ENCODE data around the gene HSPB9. TPM values are rescaled to one million over a fixed set of nuclear protein-coding genes. Genes with fewer than 3 reads are reported as not detected.
"Not testable (repeated sequence)": the region's sequence is repeated elsewhere in the genome, so short reads cannot be mapped to it uniquely, and the experiment has no call there.

The HSPB9 gene
- total RNA-seq, 4 donors from 2014 or later, result 0.33 TPM; not detected in 3

DNA sequence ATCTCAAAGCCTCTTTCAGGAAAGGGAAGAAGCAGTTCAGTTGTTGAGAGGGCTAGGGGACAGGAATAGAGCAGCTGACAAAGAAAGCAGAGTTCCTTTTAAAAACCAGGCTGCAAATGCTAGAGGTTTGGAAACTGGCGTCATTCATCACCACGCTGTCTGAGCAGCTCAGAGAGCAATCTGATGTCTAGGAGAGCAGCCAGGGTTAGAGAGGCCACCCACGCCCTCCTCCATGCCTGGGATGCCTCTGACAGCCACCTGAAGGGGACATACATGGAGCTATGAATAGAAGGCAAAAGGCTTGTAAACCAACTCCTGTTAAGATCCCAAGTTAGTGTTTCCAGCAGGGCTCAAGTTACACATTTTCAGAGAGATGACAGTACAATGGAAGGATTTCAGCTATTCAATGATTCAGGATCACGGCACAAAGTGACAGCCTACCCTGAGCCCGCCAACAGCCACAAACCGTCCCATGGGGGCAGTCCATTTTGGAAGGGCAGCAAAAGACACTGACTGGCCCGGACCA is 19.8 kb downstream of the HSPB9 start:
- Histone ChIP-seq H3K36me3 (peaks cover 5% of the 10 kb centered on the region in 2 donors), H3K4me3 (replicated peaks in 1 of 3) (no peak overlapping the region), H3K27me3 (no peaks in the 10 kb centered on the region), H3K4me1 (peaks cover 15 to 52% of the 10 kb centered on the region in 2 donors), H3K9me3 (no peaks in the 10 kb centered on the region), H3K27ac (no peak overlapping the region)
- DNase-seq, result peak; percentile 47 to 52
- no peak for TF ChIP-seq POLR2A (IDR thresholded peaks at IDR 0.05)
- TF ChIP-seq, protein P1, sequence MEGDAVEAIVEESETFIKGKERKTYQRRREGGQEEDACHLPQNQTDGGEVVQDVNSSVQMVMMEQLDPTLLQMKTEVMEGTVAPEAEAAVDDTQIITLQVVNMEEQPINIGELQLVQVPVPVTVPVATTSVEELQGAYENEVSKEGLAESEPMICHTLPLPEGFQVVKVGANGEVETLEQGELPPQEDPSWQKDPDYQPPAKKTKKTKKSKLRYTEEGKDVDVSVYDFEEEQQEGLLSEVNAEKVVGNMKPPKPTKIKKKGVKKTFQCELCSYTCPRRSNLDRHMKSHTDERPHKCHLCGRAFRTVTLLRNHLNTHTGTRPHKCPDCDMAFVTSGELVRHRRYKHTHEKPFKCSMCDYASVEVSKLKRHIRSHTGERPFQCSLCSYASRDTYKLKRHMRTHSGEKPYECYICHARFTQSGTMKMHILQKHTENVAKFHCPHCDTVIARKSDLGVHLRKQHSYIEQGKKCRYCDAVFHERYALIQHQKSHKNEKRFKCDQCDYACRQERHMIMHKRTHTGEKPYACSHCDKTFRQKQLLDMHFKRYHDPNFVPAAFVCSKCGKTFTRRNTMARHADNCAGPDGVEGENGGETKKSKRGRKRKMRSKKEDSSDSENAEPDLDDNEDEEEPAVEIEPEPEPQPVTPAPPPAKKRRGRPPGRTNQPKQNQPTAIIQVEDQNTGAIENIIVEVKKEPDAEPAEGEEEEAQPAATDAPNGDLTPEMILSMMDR (IDR thresholded peaks at IDR 0.05), result no peak
- 40 to 66% methylated on average over 6 to 7 of the region's 7 CpGs for WGBS, 2 donors
- intact Hi-C loops (cut with DNase I), result no loop called here

DNA sequence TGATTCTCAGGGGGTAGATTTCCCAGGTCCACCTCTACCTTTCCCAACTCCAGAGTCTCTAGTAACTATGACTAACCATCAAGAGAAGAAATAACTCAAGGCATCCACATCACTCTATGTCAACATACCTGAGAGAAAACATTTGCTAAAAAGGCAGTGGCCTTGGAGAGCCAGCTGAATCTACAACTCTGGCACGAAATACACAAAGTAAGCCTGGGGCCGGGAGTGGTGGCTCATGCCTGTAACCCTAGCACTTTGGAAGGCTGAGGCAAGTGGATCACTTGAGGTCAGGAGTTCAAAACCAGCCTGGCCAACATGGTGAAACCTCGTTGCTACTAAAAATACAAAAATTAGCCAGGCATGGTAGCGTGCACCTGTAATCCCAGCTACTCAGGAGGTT is 20.5 kb downstream of the HSPB9 start:
- H3K27ac ChIP-seq; H3K9me3 ChIP-seq; H3K4me3 ChIP-seq (replicated peaks in 1 of 3); H3K36me3 ChIP-seq; intact Hi-C loops (cut with DNase I); H3K27me3 ChIP-seq; DNase-seq: not testable (repeated sequence)
- H3K4me1 ChIP-seq, result peaks cover 15 to 49% of the 10 kb centered on the region in 2 donors
- WGBS, 2 donors, result 74 to 81% methylated on average over 4 of the region's 4 CpGs

DNA sequence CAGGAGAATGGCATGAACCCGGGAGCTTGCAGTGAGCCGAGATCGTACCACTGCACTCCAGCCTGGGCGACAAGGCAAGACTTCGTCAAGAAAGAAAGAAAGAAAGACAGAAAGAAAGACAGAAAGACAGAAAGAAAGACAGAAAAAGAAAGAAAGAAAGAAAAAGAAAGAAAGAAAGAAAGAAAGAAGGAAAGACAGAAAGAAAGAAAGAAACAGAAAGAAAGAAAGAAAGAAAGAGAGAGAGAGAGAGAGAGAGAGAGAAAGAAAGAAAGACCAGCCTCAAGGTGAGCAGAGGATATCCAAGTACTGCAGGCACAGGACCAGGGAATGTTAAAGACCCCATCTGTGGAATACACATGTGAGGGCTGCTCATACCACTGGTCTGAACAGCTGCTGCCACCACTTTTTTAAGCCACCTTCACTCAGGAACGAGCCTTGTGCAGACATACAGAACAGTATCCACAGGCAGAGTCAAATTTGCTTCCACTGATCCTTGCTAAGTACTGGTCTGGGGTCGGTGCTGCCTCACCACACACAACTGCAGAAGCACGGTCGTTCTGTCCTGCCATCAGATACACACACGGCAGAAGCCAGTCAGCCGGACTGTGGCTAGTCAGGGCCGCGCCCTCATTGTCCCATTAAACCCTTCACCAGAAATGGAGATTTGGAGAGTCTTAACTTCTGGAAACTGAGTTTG is 24.5 kb downstream of the HSPB9 start:
- Histone ChIP-seq H3K36me3 (peaks cover 0 to 5% of the 10 kb centered on the region in 2 donors), H3K27me3 (no peaks in the 10 kb centered on the region), H3K4me3 (replicated peaks in 1 of 3) (no peak overlapping the region), H3K9me3 (no peaks in the 10 kb centered on the region), H3K27ac (no peak overlapping the region), H3K4me1 (peaks cover 4 to 18% of the 10 kb centered on the region in 2 donors)
- TF ChIP-seq POLR2A (IDR thresholded peaks at IDR 0.05), result no peak
- TF ChIP-seq, protein P1 (IDR thresholded peaks at IDR 0.05), result no peak
- intact Hi-C loops (cut with DNase I), result no loop called here
- DNase-seq, result no peak
- WGBS, 2 donors, result 87 to 88% methylated on average over 13 of the region's 13 CpGs

DNA sequence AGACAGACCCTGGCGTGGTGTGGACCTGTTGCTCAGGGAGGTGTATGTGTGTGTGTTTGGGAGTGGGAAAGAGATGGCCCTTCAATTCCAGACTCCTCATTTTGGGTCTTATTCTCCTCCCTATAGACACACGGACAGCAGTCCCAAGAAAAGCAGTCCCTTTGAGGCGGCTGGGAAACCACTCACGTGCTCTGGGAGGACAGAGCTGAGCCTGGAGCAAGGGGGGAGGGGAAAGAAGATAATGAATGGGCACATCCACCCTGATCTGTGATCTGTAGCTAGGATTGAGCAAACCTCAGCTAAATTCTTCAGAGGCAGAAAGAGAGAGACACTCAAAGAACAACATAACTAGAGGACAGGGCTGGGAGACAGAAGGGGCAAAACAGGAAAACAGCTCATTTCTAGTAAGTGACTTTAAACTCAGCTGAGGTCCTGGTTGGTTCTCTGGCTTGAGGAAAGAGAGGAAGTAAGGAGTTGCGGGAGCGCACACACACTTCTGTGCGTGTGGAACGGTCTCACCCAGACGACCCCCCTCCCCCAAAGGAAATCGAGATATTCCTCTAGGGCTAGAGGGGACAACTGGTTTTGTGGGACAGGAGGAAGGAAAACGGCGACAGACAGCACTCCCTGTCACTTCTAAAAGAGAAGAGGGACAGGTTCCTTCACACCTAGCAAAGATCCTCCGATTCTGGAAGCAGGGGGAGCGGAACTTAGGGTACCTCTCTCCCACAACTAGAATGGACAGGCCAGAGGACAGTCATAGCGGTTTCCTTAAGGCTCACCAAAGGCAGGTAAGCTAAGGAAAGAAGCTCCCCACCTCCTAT is 31.5 kb downstream of the HSPB9 start:
- Histone ChIP-seq H3K27me3 (no peaks in the 10 kb centered on the region), H3K27ac (peak overlapping the region; percentile 47 to 68 (median 57)), H3K36me3 (no peaks in the 10 kb centered on the region), H3K4me1 (peaks cover 24 to 28% of the 10 kb centered on the region in 2 donors), H3K9me3 (no peaks in the 10 kb centered on the region), H3K4me3 (replicated peaks in 1 of 3) (peak overlapping the region; percentile 65 to 91 (median 86))
- TF ChIP-seq POLR2A (IDR thresholded peaks at IDR 0.05), result no peak
- TF ChIP-seq, protein P1 (IDR thresholded peaks at IDR 0.05), result no peak
- no peak for DNase-seq
- 8% methylated on average over 15 of the region's 15 CpGs for WGBS, 2 donors
- intact Hi-C loops (cut with DNase I), result loop anchor here (10.0 kb wide), 1 partner anchor 51 kb away; no protein-coding TSS in a partner anchor

DNA sequence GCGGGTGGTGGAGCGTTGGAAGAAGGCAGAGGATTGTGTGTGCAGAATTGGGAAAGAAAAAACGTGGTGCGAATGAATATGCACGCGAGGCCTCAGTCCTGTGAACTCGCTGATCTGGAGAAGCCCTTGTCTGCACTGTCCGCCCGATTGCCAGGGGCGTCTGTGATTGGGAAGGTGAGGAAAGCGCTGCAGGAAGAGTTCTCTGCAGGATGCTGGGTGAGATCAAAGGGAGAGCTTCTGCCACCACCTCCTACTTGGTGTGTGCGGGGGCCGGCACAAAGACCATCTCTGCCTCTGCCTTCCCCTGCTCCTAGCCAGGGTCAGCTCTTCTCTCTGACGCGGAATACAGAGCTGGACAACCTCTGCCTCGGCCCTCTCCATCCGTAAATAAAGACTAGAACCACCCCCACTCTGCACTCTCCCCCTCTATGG is 33.0 kb downstream of the HSPB9 start:
- Histone ChIP-seq H3K27me3 (no peaks in the 10 kb centered on the region), H3K27ac (peak overlapping the region in 1 of 3 donors; percentile 31), H3K4me3 (replicated peaks in 1 of 3) (peak overlapping the region in 1 of 3 donors; percentile 91), H3K4me1 (peaks cover 33 to 40% of the 10 kb centered on the region in 2 donors), H3K9me3 (no peaks in the 10 kb centered on the region), H3K36me3 (no peaks in the 10 kb centered on the region)
- TF ChIP-seq POLR2A (IDR thresholded peaks at IDR 0.05), result no peak
- TF ChIP-seq, protein P1 (IDR thresholded peaks at IDR 0.05), result no peak
- WGBS, 2 donors, result 34% methylated on average over 17 of the region's 17 CpGs
- intact Hi-C loops (cut with DNase I), result loop anchor here (10.0 kb wide), 1 partner anchor 49 kb away; no protein-coding TSS in a partner anchor
- no peak for DNase-seq
